ENCODE measurements around the gene CTCFL.
A peak's percentile ranks its signal among the peaks of the same experiment; 100 is the strongest.
"Not testable (repeated sequence)": the region's sequence is repeated elsewhere in the genome, so short reads cannot be mapped to it uniquely, and the experiment has no call there.

CTCFL gene

DNA sequence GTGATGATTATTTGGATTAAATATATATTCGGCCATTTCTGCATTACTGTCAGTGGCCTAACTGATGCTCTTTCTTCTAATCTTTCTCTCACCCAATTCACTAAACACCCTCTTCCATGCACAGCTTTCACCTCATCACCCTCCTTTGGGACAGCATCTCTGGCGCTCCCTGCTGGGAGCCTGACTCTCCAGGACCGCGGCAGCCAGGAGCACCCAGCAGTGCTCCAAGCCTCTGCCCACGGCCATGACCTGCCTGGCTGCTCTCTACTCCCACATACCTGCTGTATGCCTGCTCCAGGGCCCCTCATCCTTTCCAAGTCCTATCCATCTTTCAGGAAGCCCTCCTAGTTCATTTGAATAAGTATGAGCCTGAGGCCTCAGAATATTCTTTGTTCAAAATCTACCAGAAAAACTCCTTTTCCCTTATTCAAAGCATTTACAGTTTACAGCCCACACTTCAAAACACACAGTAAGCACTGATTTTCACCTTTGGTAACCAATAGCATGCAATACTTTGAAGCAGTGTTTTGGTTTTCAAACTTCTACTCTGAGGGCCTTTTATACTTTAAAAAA is 15.2 kb downstream of the CTCFL start:
- DNase-seq (ENCODE audit: low read depth in 2 of 2), result no peak

GRCh38 chr20:57508831-57509230 is 16.1 kb downstream of the CTCFL start:
- DNase-seq (ENCODE audit: low read depth in 2 of 2), result no peak

- DNase-seq (ENCODE audit: low read depth in 2 of 2), result no peak
Measured at GRCh38 chr20:57508381-57508780, 16.6 kb downstream of the CTCFL start.

- no peak for DNase-seq (ENCODE audit: low read depth in 2 of 2)
Measured at GRCh38 chr20:57507477-57507876, 17.5 kb downstream of the CTCFL start.

DNA sequence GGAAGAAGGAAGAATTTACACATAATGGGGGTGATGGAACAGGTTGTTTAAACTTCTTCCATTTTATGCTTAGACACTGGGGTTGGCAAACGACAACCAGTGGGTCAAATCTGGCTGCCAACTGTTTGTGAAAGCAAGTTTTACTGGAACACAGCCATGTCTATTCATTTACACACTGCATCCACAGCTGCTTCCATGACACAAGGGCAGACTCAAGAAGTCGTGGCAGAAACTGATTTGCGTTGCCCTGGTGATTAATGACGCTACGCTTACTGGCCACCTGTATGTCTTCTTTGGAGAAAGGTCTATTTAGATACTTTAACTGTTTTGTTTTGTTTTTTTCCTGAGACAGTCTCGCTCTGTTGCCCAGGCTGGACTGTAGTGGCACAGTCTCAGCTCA is 19.0 kb downstream of the CTCFL start:
- DNase-seq (ENCODE audit: low read depth in 2 of 2), result no peak

GRCh38 chr20:57504411-57504810 is 20.5 kb downstream of the CTCFL start:
- DNase-seq (ENCODE audit: low read depth in 2 of 2), result no peak

GRCh38 chr20:57503035-57503658 is 21.8 kb downstream of the CTCFL start:
- no peak for DNase-seq (ENCODE audit: low read depth in 2 of 2)

- no peak for DNase-seq (ENCODE audit: low read depth in 2 of 2)
Measured at GRCh38 chr20:57502336-57502700, 22.6 kb downstream of the CTCFL start.

DNA sequence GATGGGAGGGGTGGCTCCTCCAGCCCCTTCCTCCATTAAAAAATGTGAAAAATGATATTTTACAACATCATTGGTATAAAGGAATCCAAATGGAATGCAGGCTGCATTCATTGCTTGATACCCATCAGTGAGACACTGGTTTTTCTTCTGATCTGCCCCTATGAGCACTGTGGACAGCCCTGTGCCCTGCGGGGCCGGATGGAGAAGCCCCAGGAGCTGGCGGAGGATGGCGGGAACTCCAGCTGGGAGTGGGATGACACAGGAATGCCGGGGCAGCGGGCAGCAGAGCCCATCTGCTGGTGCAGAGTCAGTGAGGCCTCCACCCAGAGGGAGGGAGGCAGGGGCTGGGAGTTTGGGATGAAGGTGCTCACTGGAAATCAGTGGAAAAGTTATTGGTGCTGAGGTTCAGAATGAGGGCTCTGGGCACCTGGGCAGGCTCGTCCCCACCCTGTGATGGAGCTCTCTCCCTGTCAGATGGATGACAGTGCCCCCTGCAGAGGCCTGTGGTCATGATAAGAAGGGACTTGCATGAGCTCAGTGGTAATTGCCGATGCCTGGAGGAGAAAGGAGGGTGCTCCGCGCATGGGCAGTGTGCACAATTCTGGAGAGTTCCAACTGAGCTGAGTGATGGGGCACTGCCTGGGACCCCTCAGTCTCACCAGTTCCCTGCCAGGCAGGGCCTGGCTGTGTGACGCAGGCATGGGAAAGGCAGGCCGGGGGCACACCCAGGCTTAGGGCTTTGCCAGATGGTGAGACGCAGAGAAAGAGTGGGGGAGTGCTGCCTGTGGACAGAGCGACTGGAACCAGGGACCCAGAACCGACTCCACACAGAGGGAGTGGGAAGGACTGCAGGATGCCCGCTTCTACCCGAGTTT is 23.2 kb downstream of the CTCFL start:
- DNase-seq (ENCODE audit: low read depth in 2 of 2), result no peak

DNA sequence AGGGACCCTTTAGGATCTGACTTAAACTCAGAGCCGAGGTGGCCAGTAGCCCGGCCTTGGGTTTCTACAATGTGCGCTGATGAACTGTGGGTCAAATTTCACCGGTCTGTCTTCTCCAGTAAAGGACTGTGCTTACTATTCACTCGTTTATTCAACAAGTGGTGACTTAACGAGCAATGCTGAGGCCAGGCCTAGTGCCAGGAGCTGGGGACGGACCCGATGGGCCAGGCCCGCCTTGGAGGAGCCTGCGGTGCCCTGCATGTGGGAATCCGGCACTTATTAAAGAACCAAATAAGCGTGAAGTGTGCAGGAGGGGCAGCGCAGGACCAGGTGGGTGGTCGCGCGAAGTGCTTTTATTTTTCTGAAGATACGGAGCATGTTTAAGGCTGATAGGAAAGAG is 24.0 kb downstream of the CTCFL start:
- DNase-seq (ENCODE audit: low read depth in 2 of 2), result no peak

- no peak for DNase-seq (ENCODE audit: low read depth in 2 of 2)
Measured at GRCh38 chr20:57500235-57500634, 24.7 kb downstream of the CTCFL start.

- no peak for DNase-seq (ENCODE audit: low read depth in 2 of 2)
Measured at GRCh38 chr20:57499676-57500075, 25.3 kb downstream of the CTCFL start.

GRCh38 chr20:57498425-57499400 is 26.2 kb downstream of the CTCFL start:
- peak in 1 of 2 donors; percentile 8 for DNase-seq (ENCODE audit: low read depth in 2 of 2)

GRCh38 chr20:57496592-57496991 is 28.3 kb downstream of the CTCFL start:
- DNase-seq (ENCODE audit: low read depth in 2 of 2), result no peak

DNA sequence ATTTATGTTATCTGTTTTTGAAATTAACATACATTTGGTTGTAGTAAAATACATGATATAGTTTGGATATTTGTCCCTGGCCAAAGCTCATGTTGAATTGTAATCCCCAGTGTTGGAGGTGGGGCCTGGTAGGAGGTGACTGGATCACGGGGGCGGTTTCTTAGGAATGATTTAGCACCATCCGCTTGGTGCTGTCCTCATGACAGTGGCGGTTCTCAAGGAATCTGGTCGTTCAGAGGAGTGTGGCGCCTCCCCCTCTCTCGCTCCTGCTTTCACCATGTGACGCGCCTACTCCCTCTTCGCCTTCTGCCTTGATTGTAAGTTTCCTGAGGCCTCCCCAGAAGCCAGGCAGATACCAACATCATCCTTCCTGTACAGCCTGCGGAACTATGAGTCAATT is 29.0 kb downstream of the CTCFL start:
- DNase-seq (ENCODE audit: low read depth in 2 of 2), result no peak

- DNase-seq (ENCODE audit: low read depth in 2 of 2), result no peak
Measured at GRCh38 chr20:57493091-57493615, 31.8 kb downstream of the CTCFL start.

DNA sequence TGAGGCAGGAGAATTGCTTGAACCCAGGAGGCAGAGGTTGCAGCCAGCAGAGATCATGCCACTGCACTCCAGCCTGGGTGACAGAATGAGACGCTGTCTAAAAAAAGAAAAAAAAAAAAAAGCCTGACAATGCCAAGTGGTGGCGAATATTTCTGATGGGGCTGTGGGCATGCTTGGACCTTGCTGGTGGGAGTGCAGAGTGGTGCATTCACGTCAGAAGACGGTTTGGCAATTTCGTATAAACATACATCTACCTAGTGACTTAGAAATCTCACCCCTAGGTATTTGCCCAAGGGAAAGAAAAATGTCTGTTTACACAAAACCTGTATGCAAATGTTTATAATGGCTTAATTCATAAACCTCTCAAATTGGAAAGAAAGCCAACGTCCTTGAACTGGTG is 33.6 kb downstream of the CTCFL start:
- no peak for DNase-seq (ENCODE audit: low read depth in 2 of 2)

DNA sequence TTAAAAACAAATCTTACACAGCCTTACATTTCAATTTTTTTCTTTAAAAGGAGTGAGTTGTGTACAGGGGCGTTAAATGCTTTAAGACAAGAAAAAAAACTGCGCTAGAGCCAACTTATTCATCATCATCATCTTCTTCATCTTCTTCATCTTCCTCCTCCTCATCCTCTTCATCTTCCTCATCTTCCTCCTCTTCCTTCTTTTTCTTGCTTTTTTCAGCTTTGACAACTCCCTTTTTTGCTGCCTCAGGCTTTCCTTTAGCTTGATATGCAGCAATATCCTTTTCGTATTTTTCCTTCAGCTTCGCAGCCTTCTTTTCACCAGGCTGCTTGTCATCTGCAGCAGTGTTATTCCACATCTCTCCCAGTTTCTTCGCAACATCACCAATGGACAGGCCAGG is 36.7 kb downstream of the CTCFL start:
- not testable (repeated sequence) for DNase-seq (ENCODE audit: low read depth in 2 of 2)

GRCh38 chr20:57485770-57486169 is 39.2 kb downstream of the CTCFL start:
- DNase-seq (ENCODE audit: low read depth in 2 of 2), result no peak

DNA sequence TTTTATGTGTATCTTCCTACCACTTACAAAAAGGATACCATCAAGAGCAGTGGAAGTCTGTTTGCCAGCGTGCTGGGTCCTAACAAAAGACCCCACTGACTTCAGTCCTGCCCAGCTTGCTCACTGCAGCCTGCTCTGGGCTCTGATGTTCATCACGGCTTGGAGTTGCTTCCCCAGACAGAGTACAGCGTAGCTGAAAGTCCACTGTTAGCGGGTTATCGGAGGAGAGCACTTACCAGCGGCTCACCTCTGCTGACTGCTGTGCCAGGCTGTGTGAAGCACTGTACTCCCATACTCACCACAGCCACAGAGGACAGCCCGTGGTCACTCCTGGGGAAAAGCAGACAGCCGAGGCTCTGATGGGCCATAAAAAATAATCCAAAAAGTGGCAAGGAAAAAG is 40.2 kb downstream of the CTCFL start:
- no peak for DNase-seq (ENCODE audit: low read depth in 2 of 2)

- DNase-seq (ENCODE audit: low read depth in 2 of 2), result no peak
Measured at GRCh38 chr20:57483287-57484050, 41.5 kb downstream of the CTCFL start.
